Liver (tissue), 9 donors: ENCODE measurements around the gene CRYZL1. TPM values are rescaled to one million over a fixed set of nuclear protein-coding genes. Genes with fewer than 3 reads are reported as not detected.

Experiments
- DNase-seq: peaks from one replicate; pipeline ENCODE4 v3.0.0-alpha.2; 2017; ENCODE audit warnings: low spot score
- H3K27ac ChIP-seq, 2 donors: one replicate each; pipeline ENCODE4 v1.7.0; 2013; ENCODE audit warnings: inconsistent platforms in 2 of 2, low read length in 2 of 2, control low read depth in 1 of 2, low read depth in 1 of 2, mild to moderate bottlenecking in 1 of 2
- H3K27me3 ChIP-seq, 4 donors: one replicate each; pipeline versions ENCODE4 v1.6.1 to v1.7.0; 2013; ENCODE audit warnings: low read length in 3 of 4, inconsistent platforms in 1 of 4, mild to moderate bottlenecking in 1 of 4, moderate library complexity in 1 of 4; ENCODE audit not compliant: control insufficient read depth in 4 of 4, insufficient read depth in 4 of 4
- H3K36me3 ChIP-seq, 4 donors: one replicate each; pipeline versions ENCODE4 v1.6.1 to v1.7.0; 2013; ENCODE audit warnings: low read length in 3 of 4, mild to moderate bottlenecking in 3 of 4, low read depth in 1 of 4, moderate library complexity in 1 of 4; ENCODE audit not compliant: control insufficient read depth in 4 of 4, insufficient read depth in 3 of 4
- H3K4me1 ChIP-seq, 4 donors: one replicate each; pipeline versions ENCODE4 v1.6.1 to v1.7.0; 2013; ENCODE audit warnings: low read length in 3 of 4, mild to moderate bottlenecking in 3 of 4, moderate library complexity in 1 of 4; ENCODE audit not compliant: control insufficient read depth in 4 of 4, insufficient read depth in 4 of 4
- H3K4me3 ChIP-seq, 3 donors: one replicate each; pipeline versions ENCODE4 v1.6.1 to v1.7.0; 2013; ENCODE audit warnings: low read length in 3 of 3, control low read depth in 1 of 3, low read depth in 1 of 3, mild to moderate bottlenecking in 1 of 3
- H3K9ac ChIP-seq, 2 donors: one replicate each; pipeline ENCODE4 v1.7.0; 2013; ENCODE audit warnings: low read length in 2 of 2, mild to moderate bottlenecking in 2 of 2, moderate library complexity in 2 of 2, control low read depth in 1 of 2, low read depth in 1 of 2
- H3K9me3 ChIP-seq, 4 donors: one replicate each; pipeline versions ENCODE4 v1.6.1 to v1.7.0; 2013; ENCODE audit warnings: low read length in 3 of 4; ENCODE audit not compliant: control insufficient read depth in 4 of 4
- EGR1 ChIP-seq, 2 donors: IDR thresholded peaks; 2 replicates each; pipeline ENCODE4 v1.6.1; 2016 to 2018; ENCODE audit warnings: antibody characterized with exemption in 2 of 2, low read depth in 2 of 2
- FOXA1 ChIP-seq: IDR thresholded peaks from 2 replicates; pipeline ENCODE4 v1.6.1; 2016; ENCODE audit warnings: antibody characterized with exemption
- GABPA ChIP-seq, 2 donors: IDR thresholded peaks in 1 of 2; conservative IDR thresholded peaks in 1 of 2; 2 replicates each; pipeline ENCODE4 v1.6.1; 2016; ENCODE audit warnings: antibody characterized with exemption in 2 of 2, mild to moderate bottlenecking in 1 of 2, moderate library complexity in 1 of 2
- HNF4A ChIP-seq, 2 donors: conservative IDR thresholded peaks; 2 replicates each; pipeline ENCODE4 v1.6.1; 2016; ENCODE audit warnings: antibody characterized with exemption in 2 of 2, mild to moderate bottlenecking in 2 of 2
- RAD21 ChIP-seq, 2 donors: IDR thresholded peaks; 2 replicates each; pipeline ENCODE4 v1.6.1; 2016; ENCODE audit warnings: antibody characterized with exemption in 2 of 2, mild to moderate bottlenecking in 2 of 2
- RXRA ChIP-seq, 2 donors: IDR thresholded peaks; 2 replicates each; pipeline ENCODE4 v1.6.1; 2017 to 2018; ENCODE audit warnings: antibody characterized with exemption in 2 of 2, mild to moderate bottlenecking in 1 of 2
- SP1 ChIP-seq: IDR thresholded peaks from 2 replicates; pipeline ENCODE4 v1.6.1; 2018; ENCODE audit warnings: antibody characterized with exemption, mild to moderate bottlenecking
- YY1 ChIP-seq: IDR thresholded peaks from 2 replicates; pipeline ENCODE4 v1.6.1; 2016; ENCODE audit warnings: antibody characterized with exemption, mild to moderate bottlenecking
- WGBS: extraction: QIAGEN DNeasy Blood & Tissue Kit; methylation state at CpG from one replicate; pipeline ENCODE4 v1.1.7; 2013; 5-methylcytosine and 5-hydroxymethylcytosine counted together
- polyA plus RNA-seq, 2 donors: library from polyadenylated mRNA; stranded (reverse) in 1 of 2; unstranded in 1 of 2; fragments of 200-250 nt in 1 of 2; fragments of >200 nt in 1 of 2; fragmentation: Nextera tagmentation in 1 of 2; extraction: Ambion mirVana in 1 of 2; gene quantifications; one replicate each; pipeline versions ENCODE4 v1.2.1 to v1.2.3, GENCODE V29; 2013 to 2015
- total RNA-seq, 2 donors: library from RNA; depleted of rRNA; stranded (reverse); fragments of >200 nt; gene quantifications; one replicate each; pipeline ENCODE4 v1.2.3, GENCODE V29; 2014
- TF ChIP-seq, protein P1 (sequence below): IDR thresholded peaks from 2 replicates; pipeline ENCODE4 v1.6.1; 2016; ENCODE audit warnings: antibody characterized with exemption
- TF ChIP-seq, protein P2 (sequence below): IDR thresholded peaks from 2 replicates; pipeline ENCODE4 v1.6.1; 2016; ENCODE audit warnings: antibody characterized with exemption
- TF ChIP-seq, protein P3 (sequence below): IDR thresholded peaks from 2 replicates; pipeline ENCODE4 v1.6.1; 2016; ENCODE audit warnings: antibody characterized with exemption
- TF ChIP-seq, protein P4 (sequence below): fragments of 150-350 bp; IDR thresholded peaks from 2 replicates; pipeline ENCODE4 v1.5.1; 2017; ENCODE audit warnings: improper control_type of control experiment, low read depth, low read length; ENCODE audit not compliant: missing input control
- donor health status: healthy.
- donor health status: healthy.
- donor health status: healthy.
- donor health status: healthy.
- donor health status: healthy.

CRYZL1 gene
- total and polyA plus RNA-seq, 4 donors, result 6.8 to 18.1 (median 11.5) TPM

DNA sequence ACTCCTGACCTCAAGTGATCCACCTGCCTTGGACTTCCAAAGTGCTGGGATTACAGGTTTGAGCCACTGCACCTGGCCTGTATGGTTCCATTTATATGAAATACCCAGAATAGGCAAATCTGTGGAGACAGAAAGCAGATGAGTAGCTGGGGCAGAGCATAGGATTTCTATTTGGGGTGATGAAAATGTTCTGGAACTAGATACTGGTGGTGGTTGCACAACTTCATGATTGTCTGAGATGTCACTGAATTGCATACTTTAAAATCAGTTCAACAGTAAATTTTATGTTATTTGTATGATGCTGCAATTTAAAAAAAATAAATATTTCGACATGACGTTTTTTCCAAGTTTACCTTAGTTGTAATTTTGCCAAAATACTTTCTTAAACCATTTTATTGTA lies 24.6 kb upstream of the CRYZL1 start:
- DNase-seq, result no peak
- H3K4me1 ChIP-seq, result peaks cover 9 to 24% (median 15%) of the 10 kb centered on the region in 4 donors
- H3K36me3 ChIP-seq, result no peaks in the 10 kb centered on the region
- H3K27ac ChIP-seq, result no peak overlapping the region
- no peak overlapping the region for H3K4me3 ChIP-seq
- H3K9ac ChIP-seq, result no peak overlapping the region
- TF ChIP-seq FOXA1 (no peak), GABPA (IDR thresholded peaks at IDR 0.05 in 1 of 2, conservative IDR thresholded peaks at IDR 0.05 in 1 of 2) (no peak), EGR1 (IDR thresholded peaks at IDR 0.05; ENCODE audit: low read depth in 2 of 2) (no peak), RXRA (IDR thresholded peaks at IDR 0.05) (no peak), HNF4A (conservative IDR thresholded peaks at IDR 0.05) (peak in 1 of 2 donors; percentile 5)
- TF ChIP-seq, protein P1, sequence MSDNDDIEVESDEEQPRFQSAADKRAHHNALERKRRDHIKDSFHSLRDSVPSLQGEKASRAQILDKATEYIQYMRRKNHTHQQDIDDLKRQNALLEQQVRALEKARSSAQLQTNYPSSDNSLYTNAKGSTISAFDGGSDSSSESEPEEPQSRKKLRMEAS, result no peak
- TF ChIP-seq, protein P2, sequence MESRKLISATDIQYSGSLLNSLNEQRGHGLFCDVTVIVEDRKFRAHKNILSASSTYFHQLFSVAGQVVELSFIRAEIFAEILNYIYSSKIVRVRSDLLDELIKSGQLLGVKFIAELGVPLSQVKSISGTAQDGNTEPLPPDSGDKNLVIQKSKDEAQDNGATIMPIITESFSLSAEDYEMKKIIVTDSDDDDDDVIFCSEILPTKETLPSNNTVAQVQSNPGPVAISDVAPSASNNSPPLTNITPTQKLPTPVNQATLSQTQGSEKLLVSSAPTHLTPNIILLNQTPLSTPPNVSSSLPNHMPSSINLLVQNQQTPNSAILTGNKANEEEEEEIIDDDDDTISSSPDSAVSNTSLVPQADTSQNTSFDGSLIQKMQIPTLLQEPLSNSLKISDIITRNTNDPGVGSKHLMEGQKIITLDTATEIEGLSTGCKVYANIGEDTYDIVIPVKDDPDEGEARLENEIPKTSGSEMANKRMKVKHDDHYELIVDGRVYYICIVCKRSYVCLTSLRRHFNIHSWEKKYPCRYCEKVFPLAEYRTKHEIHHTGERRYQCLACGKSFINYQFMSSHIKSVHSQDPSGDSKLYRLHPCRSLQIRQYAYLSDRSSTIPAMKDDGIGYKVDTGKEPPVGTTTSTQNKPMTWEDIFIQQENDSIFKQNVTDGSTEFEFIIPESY, result no peak
- no peaks in the 10 kb centered on the region for H3K27me3 ChIP-seq
- no peaks in the 10 kb centered on the region for H3K9me3 ChIP-seq
- WGBS, result 69% methylated on average over 2 of the region's 2 CpGs

DNA sequence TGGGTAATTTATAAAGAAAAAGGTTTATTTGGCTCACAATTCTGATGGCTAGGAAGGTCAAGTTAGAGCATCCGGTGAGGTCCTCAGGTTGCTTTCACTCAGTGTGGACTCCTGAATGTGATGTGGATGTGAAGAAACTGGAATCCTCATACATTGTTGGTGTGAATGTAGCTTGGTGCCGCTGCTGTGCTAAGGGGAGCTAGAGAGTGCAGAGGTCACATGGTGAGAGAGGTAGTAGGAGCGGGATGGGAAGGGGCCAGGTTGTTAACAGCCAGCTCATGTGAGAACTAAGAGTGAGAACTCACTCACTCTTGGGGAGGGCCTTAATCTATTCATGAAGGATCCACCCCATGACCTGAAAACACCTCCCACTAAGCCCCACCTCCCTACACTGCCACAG lies 22.6 kb upstream of the CRYZL1 start:
- no peaks in the 10 kb centered on the region for H3K36me3 ChIP-seq
- H3K9me3 ChIP-seq, result no peaks in the 10 kb centered on the region
- H3K27ac ChIP-seq, result no peak overlapping the region
- TF ChIP-seq, protein P2, result no peak
- TF ChIP-seq RAD21 (IDR thresholded peaks at IDR 0.05) (no peak), SP1 (no peak), YY1 (no peak), RXRA (IDR thresholded peaks at IDR 0.05) (no peak)
- TF ChIP-seq, protein P3, sequence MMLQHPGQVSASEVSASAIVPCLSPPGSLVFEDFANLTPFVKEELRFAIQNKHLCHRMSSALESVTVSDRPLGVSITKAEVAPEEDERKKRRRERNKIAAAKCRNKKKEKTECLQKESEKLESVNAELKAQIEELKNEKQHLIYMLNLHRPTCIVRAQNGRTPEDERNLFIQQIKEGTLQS, result no peak
- TF ChIP-seq, protein P4, sequence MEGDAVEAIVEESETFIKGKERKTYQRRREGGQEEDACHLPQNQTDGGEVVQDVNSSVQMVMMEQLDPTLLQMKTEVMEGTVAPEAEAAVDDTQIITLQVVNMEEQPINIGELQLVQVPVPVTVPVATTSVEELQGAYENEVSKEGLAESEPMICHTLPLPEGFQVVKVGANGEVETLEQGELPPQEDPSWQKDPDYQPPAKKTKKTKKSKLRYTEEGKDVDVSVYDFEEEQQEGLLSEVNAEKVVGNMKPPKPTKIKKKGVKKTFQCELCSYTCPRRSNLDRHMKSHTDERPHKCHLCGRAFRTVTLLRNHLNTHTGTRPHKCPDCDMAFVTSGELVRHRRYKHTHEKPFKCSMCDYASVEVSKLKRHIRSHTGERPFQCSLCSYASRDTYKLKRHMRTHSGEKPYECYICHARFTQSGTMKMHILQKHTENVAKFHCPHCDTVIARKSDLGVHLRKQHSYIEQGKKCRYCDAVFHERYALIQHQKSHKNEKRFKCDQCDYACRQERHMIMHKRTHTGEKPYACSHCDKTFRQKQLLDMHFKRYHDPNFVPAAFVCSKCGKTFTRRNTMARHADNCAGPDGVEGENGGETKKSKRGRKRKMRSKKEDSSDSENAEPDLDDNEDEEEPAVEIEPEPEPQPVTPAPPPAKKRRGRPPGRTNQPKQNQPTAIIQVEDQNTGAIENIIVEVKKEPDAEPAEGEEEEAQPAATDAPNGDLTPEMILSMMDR, result no peak
- no peak overlapping the region for H3K4me3 ChIP-seq
- peaks cover 9 to 21% (median 13%) of the 10 kb centered on the region in 4 donors for H3K4me1 ChIP-seq
- H3K27me3 ChIP-seq, result no peaks in the 10 kb centered on the region
- 96% methylated on average over 3 of the region's 3 CpGs for WGBS
- DNase-seq, result no peak
- H3K9ac ChIP-seq, result no peak overlapping the region
